Epithelial cell of alveolus of lung (primary cell): ENCODE measurements around the gene PCDHA10. TPM values are rescaled to one million over a fixed set of nuclear protein-coding genes. Genes with fewer than 3 reads are reported as not detected.

Source experiments
- total RNA-seq: library from RNA; depleted of rRNA; stranded (reverse); fragments of >200 nt; gene quantifications from 2 replicates; pipeline ENCODE4 v1.2.1, GENCODE V29; 2015

PCDHA10 gene, protein sequence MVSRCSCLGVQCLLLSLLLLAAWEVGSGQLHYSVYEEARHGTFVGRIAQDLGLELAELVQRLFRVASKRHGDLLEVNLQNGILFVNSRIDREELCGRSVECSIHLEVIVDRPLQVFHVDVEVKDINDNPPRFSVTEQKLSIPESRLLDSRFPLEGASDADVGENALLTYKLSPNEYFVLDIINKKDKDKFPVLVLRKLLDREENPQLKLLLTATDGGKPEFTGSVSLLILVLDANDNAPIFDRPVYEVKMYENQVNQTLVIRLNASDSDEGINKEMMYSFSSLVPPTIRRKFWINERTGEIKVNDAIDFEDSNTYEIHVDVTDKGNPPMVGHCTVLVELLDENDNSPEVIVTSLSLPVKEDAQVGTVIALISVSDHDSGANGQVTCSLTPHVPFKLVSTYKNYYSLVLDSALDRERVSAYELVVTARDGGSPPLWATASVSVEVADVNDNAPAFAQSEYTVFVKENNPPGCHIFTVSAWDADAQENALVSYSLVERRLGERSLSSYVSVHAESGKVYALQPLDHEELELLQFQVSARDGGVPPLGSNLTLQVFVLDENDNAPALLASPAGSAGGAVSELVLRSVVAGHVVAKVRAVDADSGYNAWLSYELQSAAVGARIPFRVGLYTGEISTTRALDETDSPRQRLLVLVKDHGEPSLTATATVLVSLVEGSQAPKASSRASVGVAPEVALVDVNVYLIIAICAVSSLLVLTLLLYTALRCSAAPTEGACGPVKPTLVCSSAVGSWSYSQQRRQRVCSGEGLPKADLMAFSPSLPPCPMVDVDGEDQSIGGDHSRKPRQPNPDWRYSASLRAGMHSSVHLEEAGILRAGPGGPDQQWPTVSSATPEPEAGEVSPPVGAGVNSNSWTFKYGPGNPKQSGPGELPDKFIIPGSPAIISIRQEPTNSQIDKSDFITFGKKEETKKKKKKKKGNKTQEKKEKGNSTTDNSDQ
- total RNA-seq: under 0.01 TPM in 1 of 2 replicates, not detected in the other

DNA sequence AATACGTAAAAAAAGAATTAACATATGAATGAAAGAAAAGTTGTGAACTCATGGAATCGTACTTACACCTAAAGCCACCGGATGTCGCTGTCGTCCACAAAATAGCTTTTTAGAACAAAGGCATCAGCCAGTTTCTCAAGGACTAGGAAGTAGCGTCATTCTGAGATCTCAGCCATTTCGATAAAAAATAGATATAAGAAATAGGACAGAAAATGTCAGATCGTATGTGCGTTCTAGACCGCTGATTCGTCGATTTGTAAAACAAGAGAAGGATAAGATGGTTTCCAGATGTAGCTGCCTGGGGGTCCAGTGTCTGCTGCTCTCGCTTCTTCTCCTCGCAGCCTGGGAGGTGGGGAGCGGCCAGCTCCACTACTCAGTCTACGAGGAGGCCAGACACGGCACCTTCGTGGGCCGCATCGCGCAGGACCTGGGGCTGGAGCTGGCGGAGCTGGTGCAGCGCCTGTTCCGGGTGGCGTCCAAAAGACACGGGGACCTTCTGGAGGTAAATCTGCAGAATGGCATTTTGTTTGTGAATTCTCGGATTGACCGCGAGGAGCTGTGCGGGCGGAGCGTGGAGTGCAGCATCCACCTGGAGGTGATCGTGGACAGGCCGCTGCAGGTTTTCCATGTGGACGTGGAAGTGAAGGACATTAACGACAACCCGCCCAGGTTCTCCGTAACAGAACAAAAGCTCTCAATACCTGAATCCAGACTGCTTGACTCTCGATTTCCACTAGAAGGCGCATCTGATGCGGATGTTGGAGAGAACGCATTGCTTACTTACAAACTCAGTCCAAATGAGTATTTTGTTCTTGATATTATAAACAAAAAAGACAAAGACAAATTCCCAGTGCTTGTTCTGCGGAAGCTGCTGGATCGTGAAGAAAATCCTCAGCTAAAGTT, at the start of gene PCDHA10:
Gene PCDHA10 (plus strand): TSS at position 126 of the 903 bp plus-strand sequence. CDS start 152 bp downstream, at position 278.

GRCh38 chr5:140806834-140807775, 48.6 kb upstream of the PCDHA10 start, which contains the start of gene PCDHA4:
Gene PCDHA4, plus strand, starts transcription at chr5:140807068.

GRCh38 chr5:140821375-140822280, 34.1 kb upstream of the PCDHA10 start, which contains the start of gene PCDHA5:
Gene PCDHA5, plus strand, starts transcription at chr5:140821613.

DNA sequence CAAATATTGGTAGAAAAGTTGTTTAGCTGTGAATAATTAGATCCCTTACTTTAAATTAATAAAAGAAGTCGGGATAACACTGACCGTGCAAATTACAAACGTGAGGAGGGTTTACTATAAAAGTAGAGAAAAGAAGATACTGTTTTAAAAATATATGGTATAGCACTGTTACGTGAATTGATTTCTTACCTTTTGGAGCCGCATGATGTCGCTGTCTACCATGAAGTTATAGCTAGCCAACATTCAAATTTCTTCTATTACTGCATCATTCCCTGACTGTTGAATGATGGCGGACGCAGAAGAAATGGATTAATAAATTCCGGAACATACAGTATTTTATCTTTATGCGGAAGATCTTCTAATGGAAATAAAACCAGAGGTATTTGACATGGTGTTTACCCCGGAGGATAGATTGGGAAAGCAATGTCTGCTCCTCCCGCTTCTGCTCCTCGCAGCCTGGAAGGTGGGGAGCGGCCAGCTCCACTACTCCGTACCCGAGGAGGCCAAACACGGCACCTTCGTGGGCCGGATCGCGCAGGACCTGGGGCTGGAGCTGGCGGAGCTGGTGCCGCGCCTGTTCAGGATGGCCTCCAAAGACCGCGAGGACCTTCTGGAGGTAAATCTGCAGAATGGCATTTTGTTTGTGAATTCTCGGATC, 27.9 kb upstream of the PCDHA10 start, which contains the start of gene PCDHA6:
Gene PCDHA6 (plus strand): TSS at position 257 of the 658 bp plus-strand sequence. CDS start 132 bp downstream, at position 389.

DNA sequence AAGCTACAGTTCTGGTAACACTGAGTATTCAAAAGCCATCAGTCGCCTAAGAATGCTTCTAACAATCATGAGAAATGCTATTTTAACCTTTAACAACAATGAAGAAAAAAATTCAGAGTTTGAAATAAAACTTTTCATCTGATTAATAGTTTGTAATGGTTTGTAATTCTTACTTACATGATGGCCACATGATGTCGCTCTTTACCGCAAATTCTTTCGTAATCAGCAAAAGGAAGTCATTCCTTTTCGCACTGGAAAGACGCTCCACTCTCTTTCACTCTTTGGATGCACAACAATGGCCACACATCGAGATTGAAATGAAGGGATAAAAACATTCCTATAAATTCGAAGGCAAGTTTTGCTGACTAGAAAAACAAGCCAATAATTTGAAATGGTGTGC, 21.7 kb upstream of the PCDHA10 start, which contains the start of gene PCDHA7:
Gene PCDHA7 (plus strand): TSS at position 277 of the 400 bp plus-strand sequence. CDS start 115 bp downstream, at position 392.

GRCh38 chr5:140840978-140841962, 14.4 kb upstream of the PCDHA10 start, which contains the start of gene PCDHA8:
Gene PCDHA8, plus strand, starts transcription at chr5:140841187. Its CDS starts 135 bp downstream, at chr5:140841322.

GRCh38 chr5:140848139-140849102, 7.3 kb upstream of the PCDHA10 start, which contains the start of gene PCDHA9:
Gene PCDHA9, plus strand, starts transcription at chr5:140848382. Its CDS starts 114 bp downstream, at chr5:140848496.

GRCh38 chr5:140868721-140869554, 13.2 kb downstream of the PCDHA10 start, which contains the start of gene PCDHA11:
Gene PCDHA11, plus strand, starts transcription at chr5:140868957. Its CDS starts 147 bp downstream, at chr5:140869104.

GRCh38 chr5:140875085-140876065, 19.7 kb downstream of the PCDHA10 start, which contains the start of gene PCDHA12:
Gene PCDHA12, plus strand, starts transcription at chr5:140875308. Its CDS starts 165 bp downstream, at chr5:140875473.

GRCh38 chr5:140881889-140882590, 26.3 kb downstream of the PCDHA10 start, which contains the start of gene PCDHA13:
Gene PCDHA13, plus strand, starts transcription at chr5:140882124. Its CDS starts 145 bp downstream, at chr5:140882269.

